Stimulated activated CD8-positive, alpha-beta memory T cell treated with anti-CD3 and anti-CD28 coated beads, Interleukin-12 subunit alpha, Interleukin-12 subunit beta, amount 100 ng/mL, for 24 hours (primary cell): ENCODE data around the gene AKAP11.

ENCODE experiments used
- DNase-seq: peaks from one replicate; pipeline ENCODE4 v3.0.0-alpha.2; 2020; ENCODE audit errors: extremely low read depth

Gene AKAP11

DNA sequence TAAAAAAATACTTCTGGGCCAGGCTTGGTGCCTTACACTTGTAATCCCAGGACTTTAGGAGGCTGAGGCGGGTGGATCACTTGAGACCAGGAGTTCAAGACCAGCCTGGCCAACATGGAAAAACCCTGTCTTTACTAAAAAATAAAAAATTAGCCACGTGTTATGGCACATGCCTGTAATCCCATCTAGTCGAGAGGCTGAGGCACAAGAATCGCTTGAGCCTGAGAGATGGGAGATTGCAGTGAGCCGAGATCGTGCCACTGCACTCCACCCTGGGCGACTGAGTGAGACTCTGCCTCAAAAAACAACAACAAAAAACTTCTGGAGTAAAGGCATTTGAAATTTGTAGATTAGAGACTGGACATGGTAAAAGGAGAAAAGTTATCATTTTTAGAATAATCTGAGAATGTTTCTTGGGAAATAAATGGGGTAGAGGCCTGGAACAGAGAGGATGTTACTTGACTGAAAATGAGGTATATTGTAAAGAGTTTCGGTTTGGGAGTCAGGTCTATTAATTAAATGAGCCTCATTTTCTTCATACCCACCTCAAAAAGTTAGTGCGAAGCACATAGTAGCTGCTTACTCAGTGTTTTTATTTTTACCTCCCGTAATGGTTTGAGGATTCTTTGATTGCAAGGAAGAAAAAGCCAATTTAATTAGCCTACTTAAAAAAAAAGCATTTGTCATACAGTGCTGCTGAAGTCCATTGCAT, 2.6 kb downstream of the AKAP11 start:
- DNase-seq = no peak

- DNase-seq = no peak
Observed at GRCh38 chr13:42275098-42275471, 3.1 kb downstream of the AKAP11 start.

DNA sequence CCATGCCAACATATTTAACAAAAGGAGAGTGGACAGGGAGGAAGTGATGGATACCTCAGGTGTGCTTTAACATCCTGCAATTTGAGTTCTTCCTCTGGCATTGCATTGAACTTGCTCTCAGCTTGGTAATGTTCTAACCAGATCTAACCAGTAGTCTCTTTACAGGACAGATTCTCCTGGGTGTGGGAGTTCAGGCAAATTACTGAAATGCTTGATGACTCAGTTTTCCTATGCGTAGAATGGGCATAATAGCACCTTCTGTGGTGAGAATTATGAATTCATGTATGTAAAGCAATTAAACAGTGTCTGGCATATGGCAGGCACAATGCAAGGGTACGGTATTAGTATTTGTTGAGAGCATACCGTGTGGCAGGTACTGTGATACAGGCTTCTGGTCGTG, 3.6 kb downstream of the AKAP11 start:
- no peak for DNase-seq

- no peak for DNase-seq
Observed at GRCh38 chr13:42276683-42277082, 4.7 kb downstream of the AKAP11 start.

GRCh38 chr13:42277618-42278276, 5.8 kb downstream of the AKAP11 start:
- no peak for DNase-seq

DNA sequence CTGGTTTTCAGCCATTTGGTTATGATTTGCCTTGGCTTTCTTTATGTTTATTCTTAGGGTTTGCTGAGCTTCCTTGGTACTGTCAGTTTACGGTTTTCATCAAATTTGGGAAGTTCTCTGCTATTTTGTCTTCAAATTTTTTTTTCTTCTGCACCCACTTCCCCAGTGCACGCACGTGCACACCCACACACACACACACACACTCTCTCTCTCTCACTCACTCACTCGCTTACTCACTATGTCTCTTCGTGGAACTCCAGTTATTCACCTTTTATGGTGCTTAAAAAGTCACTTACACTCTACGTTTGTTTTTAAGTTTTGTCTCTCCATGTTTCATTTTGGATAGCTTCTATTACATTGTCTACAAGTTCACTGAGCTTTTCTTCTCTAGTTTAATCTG, 7.1 kb downstream of the AKAP11 start:
- DNase-seq = no peak

- DNase-seq = no peak
Observed at GRCh38 chr13:42279986-42280385, 8.0 kb downstream of the AKAP11 start.

- no peak for DNase-seq
Observed at GRCh38 chr13:42280537-42280936, 8.6 kb downstream of the AKAP11 start.

DNA sequence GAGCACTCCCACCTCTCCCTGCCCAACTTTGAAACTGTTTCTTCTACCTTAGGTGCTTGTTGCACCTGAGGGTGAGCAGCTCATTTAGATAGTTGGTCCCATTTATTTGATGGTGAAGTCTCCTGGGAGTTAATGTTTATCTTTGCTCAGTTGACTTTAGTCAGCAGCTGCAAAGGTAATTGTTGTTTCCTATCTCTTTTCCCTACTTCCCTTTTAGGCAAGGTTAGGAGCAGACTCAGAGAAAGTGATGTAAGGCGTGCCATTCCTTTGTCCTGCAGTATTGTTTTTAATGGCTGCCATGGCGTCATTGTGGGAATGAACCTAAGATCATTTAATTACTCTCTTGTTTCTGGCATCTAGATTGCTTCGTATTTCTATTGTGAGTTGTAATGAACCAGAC, 11.6 kb downstream of the AKAP11 start:
- no peak for DNase-seq

GRCh38 chr13:42284068-42284467, 12.1 kb downstream of the AKAP11 start:
- no peak for DNase-seq

DNA sequence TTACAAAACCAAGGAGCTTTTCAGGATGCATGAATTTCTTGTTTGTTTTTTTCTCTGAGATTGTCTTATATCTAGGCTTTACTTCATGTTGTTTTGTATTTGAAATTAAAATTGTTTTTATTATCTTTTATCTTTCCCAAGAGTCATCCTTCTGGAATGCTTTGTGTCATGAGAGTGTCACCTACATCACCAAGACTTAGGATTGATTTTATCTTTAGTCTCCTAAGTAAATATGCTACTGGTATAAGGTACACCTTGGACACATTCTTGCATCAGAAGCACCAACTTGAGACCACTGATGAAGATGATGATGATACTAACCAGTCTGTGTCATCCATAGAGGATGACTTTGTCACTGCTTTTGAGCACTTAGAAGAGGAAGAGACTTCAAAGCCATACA, 26.4 kb downstream of the AKAP11 start:
- DNase-seq = no peak

DNA sequence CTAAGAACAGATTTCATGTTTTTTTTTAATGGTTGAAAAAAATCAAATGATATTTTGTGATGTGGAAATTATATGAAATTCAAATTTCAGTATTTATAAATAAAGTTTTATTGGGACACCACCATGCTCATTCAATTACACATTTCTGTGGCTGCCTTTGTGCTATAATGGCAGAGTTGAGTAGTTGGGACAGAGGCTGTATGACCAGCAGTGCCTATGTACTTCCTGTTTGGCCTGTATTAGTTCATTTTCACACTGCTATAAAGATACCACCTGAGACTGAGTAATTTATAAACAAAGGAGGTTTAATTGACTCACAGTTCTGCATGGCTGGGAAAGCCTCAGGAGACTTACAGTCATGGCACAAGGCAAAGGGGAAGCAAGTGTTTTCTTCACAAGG, 33.6 kb downstream of the AKAP11 start:
- no peak for DNase-seq

DNA sequence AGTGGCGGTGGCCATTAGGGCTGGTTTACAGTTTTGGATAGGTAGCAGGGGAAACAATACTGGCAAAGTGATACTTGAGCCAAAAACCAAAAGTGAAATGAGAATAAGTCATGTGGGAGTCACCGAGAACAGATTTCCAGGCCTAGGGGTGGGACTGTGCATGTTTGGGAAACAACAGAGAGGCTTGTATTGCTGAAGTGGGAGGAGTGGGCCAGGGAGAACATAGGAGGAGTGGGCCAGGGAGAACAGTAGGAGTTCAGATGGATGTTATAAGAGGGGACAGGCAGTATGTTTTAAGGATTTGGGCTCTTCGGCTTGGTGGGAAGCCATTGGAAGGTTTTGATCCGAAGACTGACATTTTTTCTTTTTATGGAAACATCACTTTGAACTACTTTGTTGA, 35.5 kb downstream of the AKAP11 start:
- no peak for DNase-seq

GRCh38 chr13:42312817-42313431, 41.0 kb downstream of the AKAP11 start:
- no peak for DNase-seq

DNA sequence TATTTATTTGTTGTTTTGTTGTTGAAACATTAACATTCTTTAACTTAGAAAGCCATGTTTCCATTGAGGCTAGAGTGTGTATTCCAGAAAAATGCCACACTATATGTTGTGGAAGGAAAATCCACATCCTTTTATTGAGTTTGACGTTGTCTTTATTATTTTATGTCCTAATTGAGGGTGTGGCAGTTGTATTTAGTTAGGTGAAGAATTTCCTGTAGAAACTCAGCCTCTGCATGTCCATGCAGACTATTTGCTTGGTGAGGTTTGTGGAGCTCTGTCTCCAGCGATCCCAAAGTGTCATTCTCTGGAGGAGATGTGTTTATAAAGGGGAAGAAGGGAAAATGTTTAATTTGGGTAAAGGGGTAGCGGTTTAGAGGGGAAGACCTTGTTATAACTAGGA, 46.6 kb downstream of the AKAP11 start:
- DNase-seq = no peak

DNA sequence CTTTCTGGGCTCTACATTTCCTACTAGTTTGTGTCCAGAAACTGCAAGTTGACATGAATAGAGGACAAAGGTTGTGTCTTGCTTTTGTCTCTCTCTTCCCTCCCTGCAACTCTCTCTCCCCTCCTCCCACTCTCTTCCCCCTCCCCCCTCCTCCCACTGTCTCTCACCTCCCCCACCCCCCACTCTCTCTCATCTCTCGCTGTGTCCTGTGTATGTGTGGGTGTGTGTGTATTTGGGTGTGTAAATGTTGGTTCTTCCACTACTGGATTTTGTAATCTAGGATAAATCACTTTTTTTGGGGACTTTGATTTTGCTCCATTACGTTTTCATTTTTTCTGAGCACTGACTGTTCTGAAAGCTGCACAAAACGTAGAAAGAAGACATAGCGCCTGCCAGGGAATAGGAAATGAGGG, 48.4 kb downstream of the AKAP11 start:
- no peak for DNase-seq

DNA sequence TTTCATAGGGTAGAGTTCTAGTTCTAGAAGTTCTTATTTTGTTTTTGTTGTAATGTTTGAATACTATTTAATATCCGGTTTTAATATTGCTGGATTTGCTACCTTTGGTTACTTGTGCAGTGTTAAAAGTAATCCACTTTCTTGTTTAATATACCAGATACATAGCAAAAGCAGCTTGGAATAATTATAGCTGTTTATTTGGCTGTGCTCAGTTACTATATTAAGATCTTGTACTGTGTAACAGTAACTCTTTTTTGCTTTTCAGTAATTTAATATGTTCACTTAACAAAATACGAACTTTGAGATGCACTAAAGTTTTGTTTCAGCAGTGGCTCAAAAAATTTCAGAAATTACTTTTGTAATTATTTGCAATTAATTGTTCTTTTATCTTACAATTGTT, 50.9 kb downstream of the AKAP11 start:
- DNase-seq = no peak

DNA sequence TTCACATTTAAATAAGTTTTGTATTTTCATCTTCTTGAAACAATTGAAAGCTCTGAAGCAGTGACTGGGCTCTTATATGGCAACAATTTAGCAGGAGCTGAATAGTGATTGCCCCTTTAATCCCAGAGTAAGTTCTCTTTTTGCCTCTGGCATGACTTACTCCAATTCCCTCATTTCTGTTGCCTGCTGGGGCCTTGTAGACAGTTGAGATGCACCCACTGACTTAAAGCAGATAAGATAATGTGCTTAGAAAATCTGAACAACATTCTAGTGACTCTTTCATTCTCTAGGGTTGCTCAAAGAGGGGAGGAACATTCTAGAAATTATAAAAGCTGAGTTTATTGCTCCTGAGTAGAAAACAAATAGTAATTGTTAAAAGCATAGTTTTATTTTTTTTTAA, 52.8 kb downstream of the AKAP11 start:
- DNase-seq = no peak

DNA sequence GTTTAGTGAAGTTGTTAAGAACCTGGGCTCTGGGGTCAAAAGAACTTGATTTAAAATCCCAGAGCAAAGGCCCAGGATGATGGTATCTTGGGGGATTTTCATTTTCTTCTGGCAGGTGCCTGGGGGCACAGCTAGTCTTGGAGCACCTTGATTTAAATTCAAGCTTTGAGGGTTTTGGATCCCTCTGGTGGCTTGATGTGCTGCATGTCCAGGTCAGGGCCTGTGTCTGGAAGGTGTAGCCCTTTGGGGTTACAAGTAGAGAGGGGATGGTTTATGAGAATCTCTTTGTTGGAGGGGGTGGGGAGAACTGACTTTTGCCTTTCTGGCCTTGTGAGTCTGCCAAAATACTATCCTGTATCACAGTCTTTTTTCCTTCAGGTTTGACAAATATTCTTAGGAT, 55.8 kb downstream of the AKAP11 start:
- DNase-seq = no peak

- no peak for DNase-seq
Observed at GRCh38 chr13:42328672-42329071, 56.7 kb downstream of the AKAP11 start.

DNA sequence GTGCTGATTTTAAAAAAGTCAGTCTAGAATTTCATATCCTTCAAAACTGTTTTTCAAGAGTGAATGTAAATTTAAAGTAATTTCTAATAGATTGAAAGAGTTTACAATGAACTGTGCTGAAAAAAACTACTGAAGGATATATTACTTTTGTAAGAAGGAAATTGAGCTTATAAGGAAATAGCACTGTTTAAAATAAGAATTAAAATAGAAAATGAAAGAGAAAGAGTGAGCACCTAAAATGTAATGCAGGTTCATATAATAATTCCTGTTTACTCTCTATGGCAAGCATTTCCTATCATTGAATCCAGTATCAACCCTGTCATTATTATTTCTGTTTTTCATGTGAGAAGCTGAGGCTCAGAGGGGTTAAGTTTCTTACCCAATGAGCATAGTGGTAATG, 57.3 kb downstream of the AKAP11 start:
- no peak for DNase-seq

GRCh38 chr13:42331009-42331408, 59.1 kb downstream of the AKAP11 start:
- DNase-seq = no peak

DNA sequence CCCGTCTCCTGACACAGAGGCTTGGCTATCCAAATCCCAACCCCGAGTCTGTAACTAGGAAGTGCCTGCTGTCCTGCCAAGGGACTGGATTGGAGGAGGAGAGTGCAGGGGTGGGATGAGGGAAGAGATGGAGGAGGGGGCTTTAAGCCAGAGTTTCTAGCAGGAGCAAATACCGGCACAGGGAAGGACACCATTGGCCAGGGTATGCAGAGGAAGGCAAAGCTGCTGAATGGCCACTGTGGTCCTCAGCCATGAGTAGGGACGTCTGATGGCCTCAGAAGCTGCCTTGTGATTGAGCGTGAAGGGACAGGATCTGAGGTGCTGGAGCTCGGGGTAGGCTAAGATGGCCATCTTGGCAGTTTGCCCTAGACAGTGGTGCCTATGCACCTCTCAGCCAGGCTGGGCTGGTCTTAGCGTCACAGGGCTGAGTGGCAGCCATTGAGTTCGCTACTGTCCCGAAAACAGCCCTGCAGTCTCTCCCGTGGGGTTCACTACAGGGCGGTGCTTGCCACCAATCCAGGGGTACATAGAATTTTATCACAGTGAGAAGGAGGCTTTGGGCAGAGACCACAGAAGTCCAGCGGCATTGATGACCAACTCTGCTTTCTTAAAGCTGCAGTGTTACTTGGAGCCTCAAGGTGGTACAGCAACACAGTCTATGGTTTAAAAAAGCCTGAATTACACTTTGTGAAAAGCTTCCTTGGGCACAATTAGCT, 61.8 kb downstream of the AKAP11 start:
- no peak for DNase-seq
